ENCODE results near the gene RRBP1.

GRCh38 chr20:17687800-17688199 lies 5.8 kb upstream of the RRBP1 start:
- no peak for TF ChIP-seq POLR2AphosphoS5 (IDR thresholded peaks at IDR 0.05; ENCODE audit: low read depth, low read length)
- no peak for TF ChIP-seq SIN3A (IDR thresholded peaks at IDR 0.05; ENCODE audit: borderline replicate concordance, insufficient read depth, low read length)
- TF ChIP-seq REST (IDR thresholded peaks at IDR 0.05; ENCODE audit: insufficient read depth in 1 of 2, low read depth in 2 of 2, low read length in 2 of 2), result no peak
